22Rv1 (cell line): ENCODE measurements around the gene MRPL9.

ENCODE experiments used
- ZFX ChIP-seq: fragments of 450-650 bp; IDR thresholded peaks from 2 replicates; pipeline ENCODE4 v1.6.1; 2017; ENCODE audit warnings: antibody characterized with exemption, borderline replicate concordance
- TF ChIP-seq, protein P1 (sequence below): fragments of 450-650 bp; IDR thresholded peaks from 2 replicates; pipeline ENCODE4 v1.5.1; 2017; ENCODE audit warnings: mild to moderate bottlenecking

DNA sequence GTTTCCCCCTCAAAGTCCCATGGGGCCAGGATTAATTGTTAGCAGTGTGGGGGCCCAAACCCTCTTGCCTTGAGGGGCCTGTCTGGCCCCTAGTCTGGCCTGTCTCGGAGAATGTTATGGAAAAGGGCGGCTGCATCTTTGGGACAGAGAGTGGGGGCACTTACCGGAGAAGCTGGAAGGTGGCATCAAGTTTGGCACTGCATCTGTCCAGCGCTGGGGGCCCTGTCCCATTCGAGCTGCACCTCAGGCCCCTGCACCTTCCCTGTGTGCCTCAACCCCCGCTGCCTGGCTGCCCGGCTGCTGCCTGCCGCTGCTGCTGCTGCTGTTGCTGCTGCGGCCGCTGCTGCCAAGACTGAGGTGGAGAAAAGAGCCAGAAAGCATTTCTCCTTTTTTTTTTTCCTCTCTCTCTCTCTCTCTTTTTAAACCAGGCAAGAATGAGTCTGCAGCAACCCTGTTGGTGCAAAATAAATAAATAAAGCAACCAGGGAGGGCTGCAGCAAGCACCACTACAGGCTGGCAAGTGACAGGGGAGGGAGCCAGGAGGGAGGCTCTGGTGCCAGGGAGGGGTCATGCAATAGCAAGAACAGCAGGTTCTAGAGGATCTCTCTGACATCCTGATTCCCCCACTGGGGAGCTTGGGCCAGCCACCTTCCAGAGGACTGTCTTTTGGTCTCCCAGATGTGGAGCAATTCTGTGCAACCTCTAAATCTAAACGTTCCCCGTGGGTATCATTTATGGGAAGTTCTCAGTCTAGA lies 41.9 kb upstream of the MRPL9 start, which contains the start of gene LINGO4:
- TF ChIP-seq, protein P1, sequence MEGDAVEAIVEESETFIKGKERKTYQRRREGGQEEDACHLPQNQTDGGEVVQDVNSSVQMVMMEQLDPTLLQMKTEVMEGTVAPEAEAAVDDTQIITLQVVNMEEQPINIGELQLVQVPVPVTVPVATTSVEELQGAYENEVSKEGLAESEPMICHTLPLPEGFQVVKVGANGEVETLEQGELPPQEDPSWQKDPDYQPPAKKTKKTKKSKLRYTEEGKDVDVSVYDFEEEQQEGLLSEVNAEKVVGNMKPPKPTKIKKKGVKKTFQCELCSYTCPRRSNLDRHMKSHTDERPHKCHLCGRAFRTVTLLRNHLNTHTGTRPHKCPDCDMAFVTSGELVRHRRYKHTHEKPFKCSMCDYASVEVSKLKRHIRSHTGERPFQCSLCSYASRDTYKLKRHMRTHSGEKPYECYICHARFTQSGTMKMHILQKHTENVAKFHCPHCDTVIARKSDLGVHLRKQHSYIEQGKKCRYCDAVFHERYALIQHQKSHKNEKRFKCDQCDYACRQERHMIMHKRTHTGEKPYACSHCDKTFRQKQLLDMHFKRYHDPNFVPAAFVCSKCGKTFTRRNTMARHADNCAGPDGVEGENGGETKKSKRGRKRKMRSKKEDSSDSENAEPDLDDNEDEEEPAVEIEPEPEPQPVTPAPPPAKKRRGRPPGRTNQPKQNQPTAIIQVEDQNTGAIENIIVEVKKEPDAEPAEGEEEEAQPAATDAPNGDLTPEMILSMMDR = no peak
- no peak for TF ChIP-seq ZFX
